GM10266 (cell line): Measurements from ENCODE around the gene RGS6.

Experiments
- DNase-seq: peaks from one replicate; pipeline ENCODE4 v3.0.0; 2012; ENCODE audit errors: extremely low spot score
- TF ChIP-seq, protein P1 (sequence below): IDR thresholded peaks from 2 replicates; pipeline ENCODE4 v1.5.1; 2012; ENCODE audit warnings: mild to moderate bottlenecking, low read depth; ENCODE audit not compliant: control insufficient read depth, insufficient read depth; ENCODE audit errors: missing control alignments

The RGS6 gene

DNA sequence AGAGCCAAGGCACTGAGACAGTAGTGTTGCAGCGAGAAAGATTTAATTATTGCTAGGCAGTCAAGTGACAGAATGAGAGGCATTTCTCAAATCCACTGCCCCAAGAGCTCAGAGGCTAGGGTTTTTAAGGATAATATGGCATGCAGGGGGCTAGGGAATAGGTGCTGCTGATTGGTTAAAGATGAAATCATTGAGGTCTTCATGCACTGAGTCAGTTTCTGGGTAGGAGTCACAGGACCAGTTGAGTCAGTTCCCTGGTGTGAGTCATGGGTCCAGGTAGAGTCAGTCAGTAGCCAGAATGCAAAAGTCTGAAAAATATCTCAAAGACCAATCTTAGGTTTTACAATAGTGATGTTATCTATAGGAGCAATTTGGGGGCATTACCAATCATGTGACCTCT lies 323.8 kb downstream of the RGS6 start:
- no peak for DNase-seq
- TF ChIP-seq, protein P1, sequence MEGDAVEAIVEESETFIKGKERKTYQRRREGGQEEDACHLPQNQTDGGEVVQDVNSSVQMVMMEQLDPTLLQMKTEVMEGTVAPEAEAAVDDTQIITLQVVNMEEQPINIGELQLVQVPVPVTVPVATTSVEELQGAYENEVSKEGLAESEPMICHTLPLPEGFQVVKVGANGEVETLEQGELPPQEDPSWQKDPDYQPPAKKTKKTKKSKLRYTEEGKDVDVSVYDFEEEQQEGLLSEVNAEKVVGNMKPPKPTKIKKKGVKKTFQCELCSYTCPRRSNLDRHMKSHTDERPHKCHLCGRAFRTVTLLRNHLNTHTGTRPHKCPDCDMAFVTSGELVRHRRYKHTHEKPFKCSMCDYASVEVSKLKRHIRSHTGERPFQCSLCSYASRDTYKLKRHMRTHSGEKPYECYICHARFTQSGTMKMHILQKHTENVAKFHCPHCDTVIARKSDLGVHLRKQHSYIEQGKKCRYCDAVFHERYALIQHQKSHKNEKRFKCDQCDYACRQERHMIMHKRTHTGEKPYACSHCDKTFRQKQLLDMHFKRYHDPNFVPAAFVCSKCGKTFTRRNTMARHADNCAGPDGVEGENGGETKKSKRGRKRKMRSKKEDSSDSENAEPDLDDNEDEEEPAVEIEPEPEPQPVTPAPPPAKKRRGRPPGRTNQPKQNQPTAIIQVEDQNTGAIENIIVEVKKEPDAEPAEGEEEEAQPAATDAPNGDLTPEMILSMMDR = no peak

DNA sequence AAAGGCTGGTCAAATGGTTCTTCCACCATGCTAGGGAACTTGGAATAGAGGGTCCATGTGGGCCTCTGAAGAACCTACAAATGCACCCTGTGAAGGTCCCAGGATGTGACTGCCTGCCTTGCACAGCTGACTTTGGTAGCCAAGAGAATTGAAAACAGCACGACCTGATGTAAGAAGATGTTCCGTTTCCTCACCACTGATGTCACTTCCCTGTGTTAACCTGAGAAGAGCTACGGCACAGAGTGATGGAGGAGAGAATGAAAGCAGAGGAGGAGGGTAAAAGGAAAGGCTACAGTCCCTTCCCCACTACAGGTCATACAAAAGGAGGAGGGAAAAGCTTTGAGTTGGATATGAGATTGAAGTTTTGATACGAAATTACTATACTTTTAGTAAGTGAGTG lies 328.8 kb downstream of the RGS6 start:
- no peak for DNase-seq

GRCh38 chr14:72262771-72263170 lies 330.5 kb downstream of the RGS6 start:
- TF ChIP-seq, protein P1 = no peak
- no peak for DNase-seq

More for the DNA sequence above, 328.8 kb downstream of the RGS6 start:
- TF ChIP-seq, protein P1 = no peak

DNA sequence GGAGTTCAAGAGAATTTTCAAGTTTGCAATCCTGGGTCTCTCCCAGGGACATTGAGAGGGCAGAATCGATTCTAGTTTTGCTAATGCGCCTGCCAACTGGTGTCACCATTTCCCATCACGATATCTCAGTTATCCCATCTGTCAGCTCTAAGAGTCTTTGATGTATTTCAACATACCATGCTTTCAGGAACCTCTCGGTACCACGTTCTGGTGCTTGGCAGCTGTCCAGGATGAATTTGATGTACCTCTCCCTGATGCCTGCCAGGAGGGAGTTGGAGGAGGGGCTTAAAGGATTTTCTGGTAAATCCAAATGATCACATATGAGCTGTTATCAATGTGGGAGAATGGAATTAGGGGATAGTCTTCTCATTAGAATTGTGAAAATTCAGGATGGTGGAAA lies 332.5 kb downstream of the RGS6 start:
- TF ChIP-seq, protein P1 = no peak
- DNase-seq = no peak

- TF ChIP-seq, protein P1 = no peak
- DNase-seq = no peak
Measured at GRCh38 chr14:72270147-72270727, 338.0 kb downstream of the RGS6 start.

DNA sequence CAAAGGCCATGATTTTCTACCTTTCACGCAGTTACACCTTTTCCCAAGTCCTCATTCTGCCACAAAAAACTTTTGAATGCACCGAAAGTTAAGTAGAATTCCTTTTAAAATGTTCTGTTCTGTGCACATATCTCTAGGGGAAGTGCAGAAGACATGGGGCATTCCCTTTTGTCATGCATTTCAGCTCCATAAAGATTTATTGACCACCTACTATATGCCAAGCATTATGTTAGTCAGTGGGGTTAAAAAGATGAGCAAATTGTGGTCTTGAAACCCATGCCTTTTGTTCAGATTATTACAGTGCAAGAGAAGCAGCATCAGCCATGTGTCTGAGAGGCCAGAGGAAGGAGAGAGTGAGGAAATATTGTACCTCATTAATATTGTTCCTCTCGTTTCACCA lies 338.5 kb downstream of the RGS6 start:
- TF ChIP-seq, protein P1 = no peak

DNA sequence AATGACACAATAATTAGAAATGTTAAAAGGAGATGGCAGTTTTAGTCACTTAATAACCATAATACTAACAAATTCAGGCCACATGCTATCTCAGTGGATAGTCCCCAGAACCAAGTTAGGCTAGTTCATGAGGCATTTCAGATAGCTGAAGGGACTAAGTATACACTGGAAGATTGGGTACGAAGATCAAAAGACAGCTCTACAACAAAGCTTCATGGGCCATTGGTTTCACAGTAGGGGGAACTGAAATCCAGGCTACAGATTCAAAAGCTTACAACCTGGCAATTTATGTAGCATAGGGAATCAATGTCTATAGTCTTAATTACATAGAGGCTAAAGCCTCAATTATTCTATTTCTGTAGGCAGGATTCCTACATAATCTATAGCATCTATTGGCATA lies 343.0 kb downstream of the RGS6 start:
- TF ChIP-seq, protein P1 = no peak
- DNase-seq = no peak

More for the DNA sequence above, 338.5 kb downstream of the RGS6 start:
- DNase-seq = no peak
